GM21515 (cell line): ENCODE data around the gene GMDS.
"Not testable (repeated sequence)": the region's sequence is repeated elsewhere in the genome, so short reads cannot be mapped to it uniquely, and the experiment has no call there.

Experiments
- ATAC-seq: cut with Tn5 transposase; IDR thresholded peaks from one replicate; pipeline ENCODE4 v1.9.1; 2021; ENCODE audit not compliant: unreplicated experiment

Gene GMDS

DNA sequence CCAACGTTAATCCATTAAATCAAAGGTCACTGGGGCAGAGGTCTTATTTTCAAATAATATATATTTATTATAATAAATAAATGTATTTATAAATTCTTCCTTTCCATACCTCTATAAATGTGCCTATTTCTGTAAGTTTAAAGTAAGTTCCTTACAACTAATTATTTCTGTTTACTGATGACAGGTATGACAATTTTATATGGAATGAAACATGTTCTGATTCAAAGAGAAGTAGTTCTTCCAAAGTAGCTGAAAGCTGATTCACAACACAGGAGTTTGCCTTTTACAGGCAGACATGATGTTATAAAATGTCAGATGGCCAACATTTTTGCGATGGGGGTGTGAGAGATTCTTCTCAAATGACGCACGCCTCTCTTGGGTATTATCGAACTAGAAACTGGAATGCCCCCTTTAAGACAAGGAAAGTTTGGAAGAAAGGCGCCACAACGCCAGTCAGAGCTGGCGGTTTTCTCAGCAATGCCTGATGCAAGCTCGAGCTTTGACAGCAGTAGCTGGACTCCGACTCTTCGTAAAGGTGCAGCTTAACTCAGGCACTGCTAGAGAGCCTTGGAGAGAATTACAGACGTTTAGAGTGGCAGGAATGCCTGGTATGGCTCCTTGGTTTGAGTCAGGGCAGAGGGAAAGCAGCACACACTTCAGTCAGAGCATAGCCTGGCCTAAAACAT is 543.6 kb downstream of the GMDS start:
- no peak for ATAC-seq

DNA sequence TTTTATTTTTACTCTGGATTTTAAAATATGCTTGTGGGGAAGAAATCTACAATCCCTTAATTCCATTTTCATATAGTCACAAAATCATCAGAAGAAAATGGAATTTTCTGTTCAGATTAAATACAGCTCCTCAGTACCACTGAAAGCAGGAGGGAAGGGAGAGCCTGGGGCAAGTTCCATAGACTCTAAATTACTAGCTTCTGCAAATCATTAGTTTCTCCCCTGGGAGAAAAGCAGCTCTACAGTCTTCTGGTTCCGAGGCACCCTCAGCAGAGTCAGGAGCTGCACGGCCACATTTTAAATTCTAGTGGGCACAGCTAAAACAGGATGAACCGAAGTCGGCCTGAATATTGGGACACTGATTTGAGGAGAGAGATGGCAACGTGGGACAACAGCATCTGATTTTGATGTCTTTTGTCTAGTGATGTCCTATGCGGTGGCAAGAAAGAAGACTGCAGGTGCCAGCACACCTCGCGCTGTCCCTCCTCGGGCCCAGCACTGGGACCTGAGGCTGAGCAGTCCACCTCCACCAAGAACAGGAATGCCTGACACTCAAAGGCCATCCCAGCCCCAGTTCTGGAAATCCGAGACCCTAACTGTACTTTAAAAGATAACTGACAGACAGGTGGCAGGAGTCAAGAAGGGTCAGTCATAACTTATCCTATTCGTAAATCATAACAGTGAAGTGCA is 545.0 kb downstream of the GMDS start:
- ATAC-seq: no peak

DNA sequence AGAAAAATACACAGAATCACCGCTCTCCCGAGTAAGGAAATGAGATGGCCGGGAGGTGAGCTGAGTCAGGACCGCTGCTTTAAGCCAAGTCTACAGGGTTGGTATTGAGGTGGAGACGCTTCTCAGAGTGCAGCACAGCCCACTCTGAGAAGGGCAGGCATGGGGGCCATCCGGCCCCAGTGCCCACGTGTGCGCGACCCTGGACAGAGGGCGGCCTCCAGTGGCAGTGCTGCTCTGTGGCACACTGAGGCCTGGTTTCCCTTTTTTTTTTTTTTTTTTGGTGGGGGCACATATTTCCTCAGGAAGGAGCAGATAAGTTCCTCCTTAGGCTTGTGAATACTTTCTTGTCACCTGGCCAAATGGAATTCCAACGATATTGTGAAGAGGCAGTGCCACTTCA is 546.9 kb downstream of the GMDS start:
- no peak for ATAC-seq

DNA sequence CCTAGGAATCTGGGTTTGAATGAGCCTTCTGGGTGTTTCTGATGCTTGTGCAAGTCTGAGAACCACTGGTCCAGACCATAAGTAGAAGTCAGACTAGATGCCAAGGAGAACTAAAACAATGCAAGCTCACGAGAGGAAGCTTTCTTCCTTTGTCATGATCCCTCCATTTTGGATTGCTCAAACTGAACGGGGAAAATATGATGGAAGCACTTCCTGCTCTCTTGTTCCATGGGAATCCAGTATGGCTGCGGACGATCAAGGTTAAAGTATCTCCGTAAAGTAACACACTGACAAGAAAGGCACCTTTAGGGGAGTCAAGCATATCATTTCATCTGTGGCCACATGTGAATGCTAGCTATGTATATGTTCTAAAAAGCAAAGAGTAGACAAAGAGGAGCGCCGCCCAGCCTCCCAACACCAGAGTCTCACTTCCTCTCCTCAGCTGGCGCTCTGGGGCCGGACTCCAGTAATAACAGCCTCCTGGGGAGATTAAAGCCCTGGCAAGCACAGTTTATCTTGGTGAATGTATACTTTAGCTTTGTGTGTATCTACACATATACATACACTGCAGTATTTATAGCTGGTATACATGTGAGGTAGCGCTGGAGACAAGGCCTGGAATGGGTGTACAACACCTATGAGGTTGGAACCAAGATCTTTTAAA is 547.6 kb downstream of the GMDS start:
- no peak for ATAC-seq

DNA sequence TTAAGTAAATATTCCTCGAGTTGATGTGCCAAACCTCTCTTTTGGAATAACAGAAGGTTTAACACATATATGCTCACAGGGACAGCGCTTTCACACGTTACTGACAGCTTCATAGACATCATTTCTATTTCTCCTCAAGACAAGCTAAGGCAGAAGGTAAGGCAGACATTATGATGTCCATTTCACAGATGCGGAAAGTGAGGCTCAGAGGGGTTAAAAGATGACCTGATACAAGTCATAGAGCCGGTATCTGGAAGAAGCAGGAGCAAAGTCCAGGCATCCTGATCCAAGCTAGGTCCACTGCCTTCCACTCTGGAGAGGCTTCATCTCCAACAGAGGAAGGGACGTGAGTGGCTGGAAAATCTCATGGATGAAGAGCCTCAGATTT is 548.9 kb downstream of the GMDS start:
- no peak for ATAC-seq

DNA sequence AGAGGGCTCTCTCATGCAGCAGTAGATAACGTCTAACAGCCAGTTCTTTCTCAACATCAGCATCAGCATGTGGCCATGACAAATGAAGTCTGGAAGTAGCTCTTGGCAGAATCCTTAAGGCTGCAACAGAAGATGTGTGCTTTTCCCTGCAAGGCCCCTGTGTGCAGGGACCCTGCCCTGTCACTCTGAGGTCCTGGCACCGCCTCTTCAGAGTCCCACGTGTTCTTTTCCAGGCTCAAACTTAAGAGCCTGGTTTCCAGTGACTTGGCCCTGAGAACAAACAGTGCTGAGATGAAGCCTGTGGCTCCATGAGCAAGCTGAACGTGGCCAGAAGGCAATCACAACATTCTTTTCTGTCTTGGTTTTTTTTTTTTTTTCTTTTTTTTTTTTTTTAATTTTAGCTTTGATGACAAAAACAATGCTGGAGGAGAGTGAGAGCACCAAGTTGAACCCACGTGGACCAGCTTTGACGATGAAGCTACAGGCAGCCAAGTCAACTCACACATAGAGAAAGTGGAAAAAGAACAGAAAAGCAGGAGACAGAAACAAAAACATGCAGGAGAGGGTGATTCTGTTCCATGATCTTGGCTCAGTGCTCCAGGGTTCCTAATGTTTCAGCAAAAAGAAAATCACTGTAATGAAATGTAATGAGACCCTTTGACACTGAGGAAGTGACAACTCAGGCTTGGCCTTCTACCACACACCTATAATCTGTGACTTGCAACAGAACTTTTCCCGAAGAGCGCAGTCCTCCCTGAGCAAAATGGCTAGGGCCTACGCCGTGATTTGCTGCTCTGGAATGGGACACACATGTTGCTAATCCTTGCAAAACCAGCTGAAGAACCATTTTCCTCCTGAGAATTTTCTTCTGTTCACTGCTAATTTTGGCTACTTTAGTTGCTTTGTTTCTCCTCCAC is 549.6 kb downstream of the GMDS start:
- ATAC-seq: no peak

DNA sequence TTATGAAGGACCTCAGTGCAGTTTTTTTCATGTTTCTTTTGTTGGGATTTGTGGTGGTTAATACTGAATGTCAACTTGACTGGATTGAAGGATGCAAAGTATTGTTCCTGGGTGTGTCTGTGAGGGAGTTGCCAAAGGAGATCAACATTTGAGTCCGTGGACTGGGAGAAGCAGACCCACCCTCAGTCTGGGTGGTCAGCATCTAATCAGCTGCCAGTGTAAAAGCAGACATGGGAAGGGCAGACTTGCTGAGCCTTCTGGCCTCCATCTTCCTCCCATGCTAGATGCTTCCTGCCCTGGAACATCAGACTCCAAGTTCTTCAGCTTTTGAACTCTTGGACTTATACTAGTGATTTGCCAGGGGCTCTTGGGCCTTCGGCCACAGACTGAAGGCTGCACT is 553.6 kb downstream of the GMDS start:
- ATAC-seq: not testable (repeated sequence)

DNA sequence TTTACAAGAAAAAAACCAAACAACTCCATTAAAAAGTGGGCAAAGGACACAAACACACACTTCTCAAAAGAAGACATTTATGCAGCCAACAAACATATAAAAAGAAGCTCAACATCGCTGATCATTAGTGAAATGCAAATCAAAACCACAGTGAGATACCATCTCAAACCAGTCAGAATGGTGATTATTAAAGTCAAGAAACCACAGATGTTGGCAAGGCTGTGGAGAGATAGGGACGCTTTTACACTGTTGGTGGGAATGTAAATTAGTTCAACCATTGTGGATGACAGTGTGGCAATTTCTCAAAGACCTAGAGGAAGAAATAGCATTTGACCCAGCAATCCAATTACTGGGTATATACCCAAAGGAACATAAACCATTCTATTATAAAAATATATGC is 554.7 kb downstream of the GMDS start:
- ATAC-seq: not testable (repeated sequence)

DNA sequence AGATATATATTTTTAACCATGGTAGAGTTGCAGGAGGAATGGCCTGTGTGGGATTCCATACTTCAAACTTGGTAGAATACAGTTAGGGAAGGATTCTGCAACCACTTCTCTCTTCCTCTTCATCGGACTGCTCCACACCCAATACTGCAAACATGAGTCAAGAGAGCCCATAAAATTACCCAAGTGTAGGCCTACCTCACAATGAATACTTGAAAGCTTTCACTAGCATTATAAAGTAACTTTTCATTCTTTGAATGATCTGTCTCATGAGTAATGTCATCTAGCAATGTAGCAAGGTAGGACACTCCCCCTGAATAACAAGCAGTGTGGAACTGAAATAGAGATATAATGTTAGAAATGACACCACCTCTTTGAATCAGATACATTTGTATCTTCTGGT is 556.3 kb downstream of the GMDS start:
- no peak for ATAC-seq

DNA sequence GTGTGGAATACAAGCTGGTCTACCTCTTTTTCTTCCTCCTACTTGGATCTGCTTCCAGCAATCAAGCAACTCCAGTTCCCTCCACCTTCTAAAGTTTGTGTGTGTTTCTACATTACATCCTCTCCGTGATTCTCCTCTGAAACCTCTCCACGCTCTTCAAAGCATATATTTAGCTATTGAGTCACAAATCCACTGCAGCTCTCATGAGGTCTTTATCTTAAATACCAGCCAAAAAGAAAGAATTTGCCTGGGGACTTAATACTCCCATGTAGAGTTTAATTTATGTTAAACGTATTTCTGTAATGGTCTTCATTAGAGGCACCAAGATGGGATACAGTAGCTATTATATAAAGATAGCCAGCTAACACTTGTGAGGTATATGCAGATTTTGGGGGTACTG is 557.0 kb downstream of the GMDS start:
- no peak for ATAC-seq

DNA sequence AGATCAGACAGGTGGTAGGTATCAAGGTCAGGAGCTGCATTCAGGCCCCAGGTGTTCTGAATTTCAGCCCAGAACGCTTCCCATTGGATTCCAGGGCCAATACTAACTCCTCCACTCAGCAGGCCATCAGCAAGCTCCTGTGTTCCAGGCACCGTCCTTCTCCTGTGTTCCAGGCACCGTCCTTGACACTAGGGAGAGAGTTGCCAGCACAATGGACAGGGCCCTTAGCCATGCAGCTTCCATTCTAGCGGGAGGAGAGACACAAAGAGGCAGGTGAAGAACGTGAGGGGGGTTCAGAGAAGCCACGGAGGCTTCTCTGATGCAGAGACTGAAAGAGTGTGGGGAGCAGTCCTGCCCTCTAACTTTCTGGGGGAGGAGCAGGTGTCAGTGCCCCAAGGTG is 558.0 kb downstream of the GMDS start:
- ATAC-seq: no peak

DNA sequence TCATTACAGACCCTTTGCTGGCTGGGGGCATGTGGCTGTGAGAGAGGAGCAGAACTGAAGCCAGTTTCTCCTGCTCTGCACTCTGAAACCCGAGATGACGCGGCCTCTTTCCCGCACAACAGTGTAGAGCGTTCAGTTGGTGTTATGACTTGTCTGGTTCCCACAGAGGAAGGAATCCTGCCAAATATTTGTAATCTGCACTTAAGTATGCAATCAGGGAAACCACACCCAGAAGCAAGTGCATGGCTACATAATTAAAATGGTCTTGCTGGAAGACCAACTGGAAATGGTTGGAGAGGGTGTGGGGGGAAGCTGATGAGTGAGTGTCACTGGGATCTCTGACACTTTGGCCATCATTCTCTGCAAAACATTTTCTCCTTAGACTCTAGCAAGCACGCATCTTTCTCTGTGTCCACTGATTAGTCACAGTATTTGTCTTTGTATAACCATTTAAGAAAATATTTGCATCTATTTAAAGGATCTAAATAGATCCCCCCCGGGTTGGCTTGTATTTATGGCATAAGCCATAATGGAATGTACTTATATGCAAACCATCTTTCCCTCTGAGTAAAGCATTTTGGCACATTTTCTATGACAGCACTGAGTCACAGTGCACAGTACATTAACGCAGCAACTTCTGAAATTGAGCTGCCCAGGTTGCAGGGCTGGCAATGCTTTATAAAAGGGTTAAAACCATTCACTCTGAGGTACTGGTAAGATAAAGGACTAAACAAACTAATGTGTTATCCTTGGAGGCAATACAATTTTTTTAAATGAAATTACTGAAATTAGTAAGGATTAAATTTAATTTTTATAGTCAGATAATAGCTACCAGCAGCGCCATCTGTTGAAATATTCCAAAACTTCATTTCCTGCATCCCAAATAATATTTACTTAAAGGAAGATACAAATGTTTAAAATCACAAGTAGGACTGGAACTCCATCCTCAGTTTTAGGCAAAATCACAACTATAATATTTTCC is 559.0 kb downstream of the GMDS start:
- ATAC-seq: no peak

DNA sequence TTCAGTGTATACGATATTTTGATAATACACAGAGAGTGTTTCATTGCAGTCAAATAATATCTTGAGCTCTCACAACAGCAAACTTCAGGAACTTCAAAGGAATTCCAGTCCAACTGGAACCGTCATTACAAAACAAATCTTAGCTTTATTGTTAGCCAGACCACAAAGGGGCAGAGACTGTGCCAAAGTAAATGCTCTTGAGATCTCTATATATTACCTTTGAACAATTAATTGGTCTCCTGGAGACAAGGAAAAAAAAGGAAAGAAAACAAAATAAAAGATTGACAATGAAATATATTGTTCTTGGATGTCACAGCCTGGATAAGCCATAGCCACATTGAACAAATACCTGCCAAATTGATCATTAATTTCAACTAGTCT is 565.7 kb downstream of the GMDS start:
- no peak for ATAC-seq

DNA sequence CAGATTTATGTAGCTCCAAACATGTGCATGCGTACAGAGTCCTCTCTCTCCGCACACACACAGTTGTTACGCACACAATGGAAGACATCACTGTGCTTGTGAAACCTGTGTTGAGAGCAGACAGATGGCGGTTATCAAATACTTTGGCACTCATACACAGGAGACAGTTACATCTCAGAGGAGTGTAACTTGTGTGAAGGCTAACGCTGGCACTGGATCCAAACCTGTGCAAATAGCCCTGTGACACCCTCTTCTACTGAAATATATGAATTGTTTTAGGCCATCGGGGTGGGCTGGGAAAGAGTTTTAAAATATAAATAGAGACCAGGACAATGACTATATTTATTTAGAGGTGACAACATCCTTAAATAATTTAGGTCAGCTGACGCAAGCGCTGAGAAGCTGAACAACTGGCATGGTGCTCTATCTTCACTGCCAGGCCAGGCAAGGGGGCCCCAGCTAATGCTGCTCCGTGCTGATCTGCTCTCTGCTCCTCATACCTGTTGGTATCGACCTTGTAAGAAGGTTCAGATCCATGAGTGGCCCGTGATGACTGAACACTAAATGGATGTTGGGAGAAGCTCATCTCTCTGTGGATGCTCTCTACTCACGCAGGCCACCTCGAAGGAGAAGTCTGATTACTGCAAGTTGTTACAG is 566.2 kb downstream of the GMDS start:
- ATAC-seq: no peak

DNA sequence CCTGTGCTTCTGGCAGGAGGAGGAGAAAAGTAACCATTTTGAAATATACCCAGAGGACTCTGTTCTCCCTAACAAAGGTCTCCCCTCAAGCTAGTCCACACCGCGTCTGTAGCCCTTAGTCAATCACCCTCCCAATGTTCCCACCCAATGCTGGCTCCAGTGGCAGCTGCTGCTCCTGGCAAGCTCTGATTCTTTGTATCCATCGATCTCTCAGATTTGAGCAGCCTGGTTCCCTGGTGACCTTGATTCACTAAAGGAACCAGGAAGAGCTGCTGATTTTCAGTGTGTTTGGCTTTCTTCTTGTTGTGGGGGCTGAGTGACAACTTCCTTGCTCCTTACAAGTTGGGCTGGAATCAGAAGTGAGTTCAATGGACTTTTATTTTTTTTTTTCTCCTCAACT is 567.2 kb downstream of the GMDS start:
- ATAC-seq: no peak

DNA sequence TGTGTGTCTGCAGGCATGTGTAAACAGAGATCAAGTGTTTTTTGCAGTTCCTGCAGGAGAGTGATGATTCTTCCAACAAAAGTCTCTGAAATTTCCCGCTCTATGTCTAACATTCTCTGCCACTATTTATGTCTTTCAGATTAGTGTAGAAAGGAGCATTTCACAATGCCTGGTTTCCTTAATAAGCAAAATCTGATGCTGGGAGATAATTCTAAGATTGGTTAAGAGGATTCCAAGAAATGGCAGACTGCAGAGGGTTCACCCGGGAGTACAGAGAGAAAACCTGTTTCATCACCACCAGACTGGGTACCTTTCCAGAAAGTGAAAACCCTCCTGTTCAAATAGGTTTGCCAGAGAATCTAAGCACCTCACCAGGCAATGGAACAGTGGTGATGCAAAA is 573.0 kb downstream of the GMDS start:
- ATAC-seq: no peak

DNA sequence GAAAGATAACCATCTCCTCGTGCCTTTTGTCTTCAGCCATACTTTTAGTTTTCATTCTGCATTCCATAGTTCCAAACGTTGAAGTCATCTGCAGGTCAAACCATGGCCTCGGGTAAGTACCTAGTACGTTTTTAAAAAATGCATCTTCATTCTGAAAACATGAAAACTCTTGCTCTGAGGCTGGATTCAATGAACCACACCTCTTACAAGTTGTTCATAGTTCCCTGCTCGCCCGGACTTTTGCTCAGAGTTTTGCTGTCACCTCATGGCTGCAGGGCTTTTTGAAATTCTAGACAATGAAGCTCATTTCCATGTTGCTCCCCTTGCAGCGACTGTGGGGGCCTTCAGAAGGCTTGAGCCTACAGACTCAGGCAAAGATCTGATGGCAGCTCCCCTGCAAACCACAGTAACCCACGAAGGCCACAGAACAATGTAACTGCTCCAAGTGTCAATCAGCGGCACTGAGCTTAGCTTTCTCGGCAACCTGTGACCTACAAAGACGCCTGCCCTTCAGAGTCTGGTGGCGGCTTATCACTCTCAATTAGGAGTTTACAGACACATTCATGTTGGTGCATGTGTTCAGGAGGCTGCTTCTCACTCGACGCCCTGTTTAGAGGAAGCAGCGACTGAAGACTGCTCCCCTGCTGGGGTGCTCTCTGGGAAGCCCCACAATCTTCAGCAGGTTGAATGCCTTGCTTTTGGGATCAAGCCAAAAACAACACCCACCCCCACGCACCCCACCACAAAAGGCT is 574.5 kb downstream of the GMDS start:
- no peak for ATAC-seq

DNA sequence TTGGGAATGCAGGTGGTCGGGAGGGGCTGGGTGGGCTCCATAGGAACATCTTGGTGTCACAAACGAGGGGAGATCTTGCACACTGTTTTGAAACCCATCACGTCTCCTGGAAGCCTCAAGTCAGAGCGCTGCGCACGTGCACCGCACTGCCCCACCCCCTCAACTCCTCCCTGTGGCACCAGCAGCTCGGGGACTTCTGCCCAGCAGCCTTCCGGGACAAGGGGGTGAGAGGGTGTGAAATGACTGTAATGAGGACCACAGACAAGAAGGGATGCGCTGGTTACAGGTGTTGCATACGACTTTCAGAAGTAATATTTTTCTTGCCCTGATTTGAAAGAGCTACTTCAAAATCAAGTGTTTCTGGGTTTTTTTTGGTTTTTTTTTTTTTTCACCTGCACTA is 575.4 kb downstream of the GMDS start:
- ATAC-seq: no peak

DNA sequence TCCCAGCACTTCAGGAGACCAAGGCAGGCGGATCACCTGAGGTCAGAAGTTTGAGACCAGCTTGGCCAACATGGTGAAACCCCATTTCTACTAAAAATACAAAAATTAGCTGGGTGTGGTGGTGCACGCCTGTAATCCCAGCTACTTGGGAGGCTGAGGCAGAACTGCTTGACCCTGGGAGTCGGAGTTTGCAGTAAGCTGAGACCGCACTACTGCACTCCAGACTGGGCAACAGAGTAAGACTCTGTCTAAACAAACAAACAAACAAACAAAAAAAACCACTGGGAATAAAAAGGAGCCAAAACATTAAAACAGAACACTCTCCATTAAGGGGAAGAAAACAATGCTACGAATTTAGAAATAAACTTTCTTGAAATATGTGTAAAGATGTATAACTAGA is 576.9 kb downstream of the GMDS start:
- ATAC-seq: not testable (repeated sequence)
